H1 (cell line): ENCODE measurements around the gene RAB34. TPM values are rescaled to one million over a fixed set of nuclear protein-coding genes. Genes with fewer than 3 reads are reported as not detected.

Experiments
- CTCF ChIA-PET: fragments of 300-600 bp; sonication (Branson Sonifier 250); formaldehyde crosslinking; loops from one replicate; lab custom pipeline; 2021; ENCODE audit not compliant: partially characterized antibody; lab: Charles Lee
- POLR2A ChIA-PET: fragments of 300-600 bp; sonication (Branson Sonifier 250); formaldehyde crosslinking; loops from one replicate; lab custom pipeline; 2021; ENCODE audit warnings: inconsistent platforms; ENCODE audit not compliant: partially characterized antibody; lab: Charles Lee
- DNase-seq, 2 experiments: peaks; one replicate each; pipeline versions ENCODE4 v3.0.0 to v3.0.0-alpha.2; 2010 to 2022; ENCODE audit warnings: low spot score in 2 of 2, low read depth in 1 of 2, mixed read lengths in 1 of 2
- FAIRE-seq: peaks from 2 replicates; lab custom pipeline; 2011; peaks lifted over from hg19 to GRCh38; lab: Jason Lieb, UNC
- H2AFZ ChIP-seq: 2 replicates; pipeline ENCODE4 v1.8.1; 2012; ENCODE audit warnings: low read length, inconsistent platforms
- H2AK5ac ChIP-seq: 2 replicates; pipeline ENCODE4 v1.6.1; 2013; ENCODE audit warnings: low read depth, low read length
- H2BK120ac ChIP-seq: replicated peaks from 2 replicates; pipeline ENCODE3; 2013; ENCODE audit warnings: low read depth, low read length, inconsistent platforms
- H2BK12ac ChIP-seq: 2 replicates; pipeline ENCODE4 v1.6.1; 2013; ENCODE audit warnings: low read depth, low read length
- H2BK15ac ChIP-seq: 2 replicates; pipeline ENCODE4 v1.6.1; 2013; ENCODE audit warnings: low read length
- H2BK20ac ChIP-seq: 2 replicates; pipeline ENCODE4 v1.6.1; 2013; ENCODE audit warnings: low read length
- H2BK5ac ChIP-seq: 2 replicates; pipeline ENCODE4 v1.6.1; 2013; ENCODE audit warnings: low read depth, low read length
- H3K14ac ChIP-seq: 2 replicates; pipeline ENCODE4 v1.6.1; 2013; ENCODE audit warnings: inconsistent platforms; ENCODE audit not compliant: insufficient read length
- H3K18ac ChIP-seq: 2 replicates; pipeline ENCODE4 v1.6.1; 2013; ENCODE audit warnings: low read length; ENCODE audit errors: extremely low read depth
- H3K23ac ChIP-seq: 2 replicates; pipeline ENCODE4 v1.6.1; 2013; ENCODE audit warnings: inconsistent platforms; ENCODE audit not compliant: insufficient read length
- H3K23me2 ChIP-seq: 2 replicates; pipeline ENCODE4 v1.6.1; 2013; ENCODE audit warnings: low read depth, low read length
- H3K27ac ChIP-seq: 2 replicates; pipeline ENCODE4 v1.6.1; 2011; ENCODE audit warnings: low read depth, low read length, inconsistent platforms
- H3K27me3 ChIP-seq, 4 experiments: replicated peaks in 1 of 4; 1 replicate in 1 of 4; 2 replicates in 3 of 4; pipeline versions ENCODE4 v1.6.1 to v1.8.1; 2011 to 2013; ENCODE audit warnings: low read length in 3 of 4, mild to moderate bottlenecking in 3 of 4, inconsistent platforms in 2 of 4, mixed read lengths in 2 of 4, moderate library complexity in 1 of 4; ENCODE audit not compliant: control insufficient read depth in 3 of 4, insufficient read depth in 3 of 4; ENCODE audit errors: extremely low read depth in 1 of 4
- H3K36me3 ChIP-seq, 4 experiments: 2 replicates each; pipeline versions ENCODE4 v1.6.1 to v1.8.1; 2011 to 2013; ENCODE audit warnings: mild to moderate bottlenecking in 4 of 4, low read length in 3 of 4, moderate library complexity in 2 of 4, control low read depth in 1 of 4, inconsistent platforms in 1 of 4; ENCODE audit not compliant: insufficient read depth in 4 of 4, control insufficient read depth in 2 of 4
- H3K4ac ChIP-seq: replicated peaks from 2 replicates; pipeline ENCODE3; 2013; ENCODE audit warnings: low read length, low read depth, mixed read lengths, inconsistent platforms; ENCODE audit not compliant: insufficient read length
- H3K4me1 ChIP-seq, 4 experiments: replicated peaks in 1 of 4; 1 replicate in 1 of 4; 2 replicates in 3 of 4; pipeline versions ENCODE4 v1.6.1 to v1.8.1; 2011 to 2013; ENCODE audit warnings: low read length in 3 of 4, inconsistent platforms in 2 of 4, mixed read lengths in 1 of 4; ENCODE audit not compliant: insufficient read depth in 4 of 4, control insufficient read depth in 3 of 4
- H3K4me2 ChIP-seq, 2 experiments: 2 replicates each; pipeline versions ENCODE4 v1.6.1 to v1.8.1; 2011 to 2013; ENCODE audit warnings: low read depth in 2 of 2, low read length in 2 of 2, control low read depth in 1 of 2, inconsistent platforms in 1 of 2, mild to moderate bottlenecking in 1 of 2; ENCODE audit not compliant: insufficient read depth in 1 of 2
- H3K4me3 ChIP-seq, 4 experiments: fragments of 200-600, 300-600 bp in 1 of 4; sonication (generic), shearing (Covaris generic), sonication (Bioruptor Twin) in 1 of 4; 2 replicates each; pipeline versions ENCODE4 v1.5.1 to v1.8.1; 2011 to 2016; ENCODE audit warnings: low read length in 4 of 4, low read depth in 3 of 4, control low read depth in 2 of 4, inconsistent platforms in 2 of 4, mild to moderate bottlenecking in 2 of 4, mixed read lengths in 1 of 4, moderate library complexity in 1 of 4; ENCODE audit not compliant: insufficient read depth in 2 of 4; ENCODE audit errors: extremely low read depth in 1 of 4
- H3K56ac ChIP-seq: replicated peaks from 2 replicates; pipeline ENCODE3; 2013; ENCODE audit warnings: low read depth, mild to moderate bottlenecking, mixed read lengths, low read length, inconsistent platforms; ENCODE audit not compliant: insufficient read length
- H3K79me1 ChIP-seq: 2 replicates; pipeline ENCODE4 v1.6.1; 2013; ENCODE audit warnings: low read depth, low read length, control low read depth
- H3K79me2 ChIP-seq, 2 experiments: 2 replicates each; pipeline versions ENCODE4 v1.6.1 to v1.8.1; 2012 to 2013; ENCODE audit warnings: low read length in 2 of 2, mild to moderate bottlenecking in 2 of 2, inconsistent platforms in 1 of 2; ENCODE audit not compliant: insufficient read depth in 2 of 2, control insufficient read depth in 1 of 2
- H3K9ac ChIP-seq, 4 experiments: replicated peaks in 1 of 4; 1 replicate in 1 of 4; 2 replicates in 3 of 4; pipeline versions ENCODE4 v1.6.1 to v1.8.1; 2011 to 2013; ENCODE audit warnings: low read depth in 3 of 4, low read length in 3 of 4, control low read depth in 2 of 4, mild to moderate bottlenecking in 2 of 4, moderate library complexity in 2 of 4, inconsistent platforms in 1 of 4; ENCODE audit errors: extremely low read depth in 1 of 4
- H3K9me3 ChIP-seq, 2 experiments: 2 replicates each; pipeline versions ENCODE4 v1.6.1 to v1.8.1; 2012 to 2013; ENCODE audit warnings: mild to moderate bottlenecking in 2 of 2, moderate library complexity in 2 of 2, control low read depth in 1 of 2, inconsistent platforms in 1 of 2, low read depth in 1 of 2, low read length in 1 of 2, mixed read lengths in 1 of 2; ENCODE audit not compliant: insufficient read depth in 2 of 2
- H4K20me1 ChIP-seq, 2 experiments: replicated peaks in 1 of 2; 2 replicates each; pipeline versions ENCODE3 to v1.8.1; 2011 to 2013; ENCODE audit warnings: inconsistent platforms in 2 of 2, low read length in 2 of 2, mild to moderate bottlenecking in 1 of 2; ENCODE audit not compliant: insufficient read depth in 2 of 2, control insufficient read depth in 1 of 2
- H4K5ac ChIP-seq: 2 replicates; pipeline ENCODE4 v1.6.1; 2013; ENCODE audit warnings: low read length, low read depth, mixed read lengths, inconsistent platforms; ENCODE audit not compliant: insufficient read length
- H4K8ac ChIP-seq: 2 replicates; pipeline ENCODE4 v1.8.0; 2013; ENCODE audit warnings: mild to moderate bottlenecking, moderate library complexity, low read length, inconsistent platforms; ENCODE audit not compliant: insufficient read depth; ENCODE audit errors: extremely low read depth
- H4K91ac ChIP-seq: replicated peaks from 2 replicates; pipeline ENCODE3; 2013; ENCODE audit warnings: low read length, mixed read lengths, inconsistent platforms; ENCODE audit not compliant: insufficient read length
- ATF2 ChIP-seq: IDR thresholded peaks from 2 replicates; pipeline ENCODE4 v1.6.1; 2012; ENCODE audit warnings: low read length, inconsistent platforms
- BRCA1 ChIP-seq: IDR thresholded peaks from 2 replicates; pipeline ENCODE4 v1.6.1; 2012; ENCODE audit warnings: low read depth, low read length, improper control_type of control experiment
- CBX5 ChIP-seq: fragments of 300-800, 300-1000 bp; sonication (generic); IDR thresholded peaks from 2 replicates; pipeline ENCODE4 v1.7.1; 2016; ENCODE audit warnings: antibody characterized with exemption, low read length, low read depth
- CHD2 ChIP-seq: IDR thresholded peaks from 2 replicates; pipeline ENCODE4 v1.6.1; 2012; ENCODE audit warnings: low read length, improper control_type of control experiment
- HDAC2 ChIP-seq, 2 experiments: fragments of 300-600 bp in 1 of 2; sonication (generic) in 1 of 2; IDR thresholded peaks; 2 replicates each; pipeline ENCODE4 v1.6.1; 2011 to 2012; ENCODE audit warnings: low read depth in 2 of 2, low read length in 2 of 2, mild to moderate bottlenecking in 2 of 2, moderate library complexity in 2 of 2, borderline replicate concordance in 1 of 2, inconsistent platforms in 1 of 2
- POU5F1 ChIP-seq: IDR thresholded peaks from 2 replicates; pipeline ENCODE4 v1.6.1; 2011; ENCODE audit warnings: low read depth, mild to moderate bottlenecking, low read length, moderate library complexity
- RXRA ChIP-seq: IDR thresholded peaks from 2 replicates; pipeline ENCODE4 v1.6.1; 2011; ENCODE audit warnings: low read depth, mild to moderate bottlenecking, low read length, moderate library complexity; ENCODE audit not compliant: insufficient read depth
- SIN3A ChIP-seq, 2 experiments: IDR thresholded peaks in 1 of 2; conservative IDR thresholded peaks in 1 of 2; 2 replicates each; pipeline ENCODE4 v1.6.1; 2011 to 2012; ENCODE audit warnings: low read length in 2 of 2, improper control_type of control experiment in 1 of 2, low read depth in 1 of 2, mild to moderate bottlenecking in 1 of 2
- SRF ChIP-seq: IDR thresholded peaks from 2 replicates; pipeline ENCODE4 v1.6.1; 2011; ENCODE audit warnings: mild to moderate bottlenecking, low read depth, low read length, moderate library complexity
- TAF1 ChIP-seq: IDR thresholded peaks from 2 replicates; pipeline ENCODE4 v1.6.1; 2011; ENCODE audit warnings: mild to moderate bottlenecking, low read depth, low read length
- ZNF274 ChIP-seq: IDR thresholded peaks from 2 replicates; pipeline ENCODE4 v1.7.0; 2012; ENCODE audit warnings: low read length, borderline replicate concordance; ENCODE audit errors: extremely low read depth
- WGBS, 2 experiments: shearing (Covaris generic) in 1 of 2; methylation state at CpG; one replicate each; pipeline versions ENCODE4 v1.1.6 to v1.1.7; 2013 to 2015; ENCODE audit warnings: low lambda C conversion rate in 2 of 2, mixed read lengths in 2 of 2, inconsistent platforms in 1 of 2, low coverage in 1 of 2, missing lambda C conversion rate in 1 of 2; ENCODE audit not compliant: insufficient replicate concordance in 2 of 2, insufficient coverage in 1 of 2, insufficient read length in 1 of 2; ENCODE audit errors: extremely low coverage in 1 of 2, missing lambda C conversion rate in 1 of 2; 5-methylcytosine and 5-hydroxymethylcytosine counted together
- polyA plus RNA-seq, 7 experiments: library from polyadenylated mRNA; depleted of rRNA in 3 of 7; stranded (reverse) in 5 of 7; unstranded in 2 of 7; fragments of >200 nt in 5 of 7; fragments of 200-250 nt in 2 of 7; gene quantifications; 1 replicate in 5 of 7; 2 replicates in 1 of 7; 4 replicates in 1 of 7; pipeline versions ENCODE4 v1.2.1 to v1.2.3, GENCODE V29; 2011 to 2013; ENCODE audit warnings: missing spikeins in 2 of 7, mixed read lengths in 2 of 7
- total RNA-seq: library from RNA; stranded (reverse); fragmentation: NEBNext Ultra II Directional; extraction: Animal tissue kit (Norgen Biotek cat#: 25700); gene quantifications from 2 replicates; pipeline ENCODE4 v1.2.1, GENCODE V29; 2021

Gene RAB34
- total and polyA plus RNA-seq, 2 of the 8 experiments (the other 6 are each of a cell fraction or from before 2014, with no cell fraction given) = 237 to 305 TPM

GRCh38 chr17:28688481-28688880, 29.2 kb downstream of the RAB34 start:
- no peaks in the 10 kb centered on the region for H3K79me1 ChIP-seq
- no peak overlapping the region for H3K56ac ChIP-seq
- H3K9ac ChIP-seq = no peak overlapping the region
- no peak overlapping the region for H2BK5ac ChIP-seq
- H2AK5ac ChIP-seq = no peak overlapping the region
- H3K36me3 ChIP-seq = peaks cover 48 to 87% (median 79%) of the 10 kb centered on the region in 4 experiments
- no peak overlapping the region for H3K4ac ChIP-seq
- DNase-seq (no peak), FAIRE-seq (no peak)
- no peak overlapping the region for H3K4me2 ChIP-seq
- H2BK12ac ChIP-seq = no peak overlapping the region
- no peak overlapping the region for H3K27ac ChIP-seq
- no peak overlapping the region for H2BK15ac ChIP-seq
- H3K4me1 ChIP-seq = no peaks in the 10 kb centered on the region
- no peak overlapping the region for H2BK20ac ChIP-seq
- H4K91ac ChIP-seq = no peak overlapping the region
- H4K5ac ChIP-seq = no peak overlapping the region
- no peak overlapping the region for H4K8ac ChIP-seq
- ChIA-PET POLR2A (interaction anchor here (1.0 to 6.5 kb wide), 5 partner anchors 9 to 16 kb away, joined by 3 to 35 read pairs (median 6); no protein-coding TSS in a partner anchor), CTCF (interaction anchor here (1.2 to 1.4 kb wide), 2 partner anchors 12 to 13 kb away, joined by 3 to 4 read pairs; no protein-coding TSS in a partner anchor)
- 97 to 100% methylated on average over 1 to 4 of the region's 4 CpGs for WGBS, 2 experiments
- no peaks in the 10 kb centered on the region for H3K79me2 ChIP-seq
- no peak overlapping the region for H2BK120ac ChIP-seq
- H4K20me1 ChIP-seq = peaks cover 3 to 4% of the 10 kb centered on the region in 2 experiments
- no peaks in the 10 kb centered on the region for H3K23me2 ChIP-seq
- no peak overlapping the region for H3K4me3 ChIP-seq
- no peak overlapping the region for H2AFZ ChIP-seq
- no peak overlapping the region for H3K14ac ChIP-seq
- H3K23ac ChIP-seq = no peak overlapping the region
- no peaks in the 10 kb centered on the region for H3K27me3 ChIP-seq
- H3K9me3 ChIP-seq = no peaks in the 10 kb centered on the region
- H3K18ac ChIP-seq = no peak overlapping the region
- TF ChIP-seq ZNF274 (no peak), BRCA1 (no peak), CHD2 (no peak), SRF (no peak), HDAC2 (IDR thresholded peaks at IDR 0.05; ENCODE audit: borderline replicate concordance in 1 of 2, low read depth in 2 of 2, low read length in 2 of 2) (no peak), POU5F1 (no peak), CBX5 (no peak), TAF1 (no peak), SIN3A (conservative IDR thresholded peaks at IDR 0.05 in 1 of 2, IDR thresholded peaks at IDR 0.05 in 1 of 2; ENCODE audit: low read depth in 1 of 2, low read length in 2 of 2) (no peak), RXRA (no peak), ATF2 (no peak)
